Prostate gland (tissue), 2 donors: Measurements from ENCODE around the gene IL13.

Source experiments
- POLR2A ChIP-seq: fragments of 450-650 bp; IDR thresholded peaks from one replicate; pipeline ENCODE4 v1.6.1; 2016; ENCODE audit warnings: antibody characterized with exemption, mild to moderate bottlenecking
- TF ChIP-seq, protein P1 (sequence below), 4 experiments: fragments of 200-600 bp in 2 of 4; fragments of 450-650 bp in 2 of 4; sonication (generic) in 2 of 4; IDR thresholded peaks; 1 replicate in 3 of 4; 2 replicates in 1 of 4; pipeline ENCODE4 v1.5.1; 2016 to 2019; ENCODE audit warnings: antibody characterized with exemption in 4 of 4, mild to moderate bottlenecking in 2 of 4, moderate library complexity in 2 of 4

DNA sequence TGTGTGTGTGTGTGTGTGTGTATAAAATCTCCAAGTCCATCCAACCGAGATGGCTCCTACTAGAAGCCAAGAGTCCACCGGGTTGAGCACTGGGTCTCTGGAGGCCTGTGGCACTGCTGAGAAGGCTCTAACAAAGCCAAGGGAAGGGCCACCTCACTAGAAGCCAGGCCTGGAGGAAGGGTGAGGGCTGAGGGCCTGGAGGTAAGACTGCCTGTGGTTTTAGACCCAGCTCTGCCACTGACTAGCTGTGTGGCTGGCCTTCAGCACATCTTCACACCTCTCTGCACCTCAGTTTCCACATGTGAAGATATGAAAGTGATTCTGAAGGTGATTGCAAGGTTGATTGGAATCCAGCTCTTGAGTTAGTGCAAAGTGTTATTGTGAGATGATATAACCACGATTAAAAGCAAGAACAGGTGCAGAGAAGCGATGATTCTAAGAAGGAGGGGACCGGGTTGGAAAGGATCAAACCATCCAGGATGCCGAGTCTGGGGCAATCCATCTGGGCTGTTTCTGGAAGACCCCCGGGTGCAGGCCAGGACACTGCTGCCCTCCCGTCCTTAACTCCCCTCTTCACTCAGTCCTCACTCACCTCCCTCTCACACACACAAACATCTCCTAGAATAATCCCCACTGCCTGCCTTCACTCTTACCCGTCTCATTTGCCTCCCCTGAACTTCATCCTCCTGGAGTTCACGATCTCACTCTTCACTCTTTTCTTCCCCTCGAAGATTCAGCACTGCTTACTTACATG, 18.1 kb downstream of the IL13 start:
- TF ChIP-seq, protein P1, sequence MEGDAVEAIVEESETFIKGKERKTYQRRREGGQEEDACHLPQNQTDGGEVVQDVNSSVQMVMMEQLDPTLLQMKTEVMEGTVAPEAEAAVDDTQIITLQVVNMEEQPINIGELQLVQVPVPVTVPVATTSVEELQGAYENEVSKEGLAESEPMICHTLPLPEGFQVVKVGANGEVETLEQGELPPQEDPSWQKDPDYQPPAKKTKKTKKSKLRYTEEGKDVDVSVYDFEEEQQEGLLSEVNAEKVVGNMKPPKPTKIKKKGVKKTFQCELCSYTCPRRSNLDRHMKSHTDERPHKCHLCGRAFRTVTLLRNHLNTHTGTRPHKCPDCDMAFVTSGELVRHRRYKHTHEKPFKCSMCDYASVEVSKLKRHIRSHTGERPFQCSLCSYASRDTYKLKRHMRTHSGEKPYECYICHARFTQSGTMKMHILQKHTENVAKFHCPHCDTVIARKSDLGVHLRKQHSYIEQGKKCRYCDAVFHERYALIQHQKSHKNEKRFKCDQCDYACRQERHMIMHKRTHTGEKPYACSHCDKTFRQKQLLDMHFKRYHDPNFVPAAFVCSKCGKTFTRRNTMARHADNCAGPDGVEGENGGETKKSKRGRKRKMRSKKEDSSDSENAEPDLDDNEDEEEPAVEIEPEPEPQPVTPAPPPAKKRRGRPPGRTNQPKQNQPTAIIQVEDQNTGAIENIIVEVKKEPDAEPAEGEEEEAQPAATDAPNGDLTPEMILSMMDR (IDR thresholded peaks at IDR 0.05) = no peak
- TF ChIP-seq POLR2A = no peak
